Kidney epithelial cell (primary cell): ENCODE data around the gene PLA2G4A. TPM values are rescaled to one million over a fixed set of nuclear protein-coding genes. Genes with fewer than 3 reads are reported as not detected.

Experiments used
- DNase-seq: peaks from one replicate; pipeline ENCODE4 v3.0.0-alpha.2; 2010; ENCODE audit warnings: low read depth
- H3K27me3 ChIP-seq: 2 replicates; pipeline ENCODE4 v1.6.0; 2011; ENCODE audit warnings: low read length; ENCODE audit not compliant: control insufficient read depth, insufficient read depth
- H3K36me3 ChIP-seq: 2 replicates; pipeline ENCODE4 v1.5.1; 2011; ENCODE audit warnings: low read length; ENCODE audit not compliant: control insufficient read depth, insufficient read depth
- H3K4me3 ChIP-seq: 2 replicates; pipeline ENCODE4 v1.5.1; 2011; ENCODE audit warnings: low read depth, mild to moderate bottlenecking, control low read depth, low read length
- CTCF ChIP-seq: IDR thresholded peaks from 2 replicates; pipeline ENCODE4 v1.5.1; 2011; ENCODE audit warnings: mild to moderate bottlenecking, moderate library complexity, low read length, control low read depth, inconsistent platforms; ENCODE audit not compliant: insufficient read depth, poor library complexity, severe bottlenecking
- total RNA-seq: library from RNA; depleted of rRNA; stranded (reverse); fragments of >200 nt; gene quantifications from 2 replicates; pipeline ENCODE4 v1.2.3, GENCODE V29; 2015

Gene PLA2G4A
- total RNA-seq, 1 donor from 2014 or later: 0.71 TPM

GRCh38 chr1:186965847-186966246 is 137.1 kb downstream of the PLA2G4A start:
- DNase-seq: no peak
- Histone ChIP-seq H3K36me3 (no peaks in the 10 kb centered on the region), H3K27me3 (no peaks in the 10 kb centered on the region), H3K4me3 (no peak overlapping the region)
- TF ChIP-seq CTCF: no peak

GRCh38 chr1:186966456-186966855 is 137.7 kb downstream of the PLA2G4A start:
- DNase-seq: no peak
- Histone ChIP-seq H3K27me3 (no peaks in the 10 kb centered on the region), H3K4me3 (no peak overlapping the region), H3K36me3 (no peaks in the 10 kb centered on the region)
- TF ChIP-seq CTCF: no peak

- no peaks in the 10 kb centered on the region for H3K27me3 ChIP-seq
- H3K4me3 ChIP-seq: no peak overlapping the region
- TF ChIP-seq CTCF: no peak
- H3K36me3 ChIP-seq: no peaks in the 10 kb centered on the region
- peak; percentile 16 for DNase-seq
Observed at GRCh38 chr1:186967656-186968394, 139.1 kb downstream of the PLA2G4A start.

GRCh38 chr1:186974774-186975181 is 146.0 kb downstream of the PLA2G4A start:
- H3K4me3 ChIP-seq: no peak overlapping the region
- no peak for TF ChIP-seq CTCF
- peak; percentile 14 for DNase-seq

GRCh38 chr1:186975220-186975619 is 146.5 kb downstream of the PLA2G4A start:
- no peaks in the 10 kb centered on the region for H3K27me3 ChIP-seq
- no peaks in the 10 kb centered on the region for H3K36me3 ChIP-seq
- no peak overlapping the region for H3K4me3 ChIP-seq
- no peak for TF ChIP-seq CTCF
- no peak for DNase-seq

More at GRCh38 chr1:186974774-186975181, 146.0 kb downstream of the PLA2G4A start:
- no peaks in the 10 kb centered on the region for H3K36me3 ChIP-seq
- no peaks in the 10 kb centered on the region for H3K27me3 ChIP-seq

GRCh38 chr1:186976700-186977099 is 148.0 kb downstream of the PLA2G4A start:
- Histone ChIP-seq H3K4me3 (no peak overlapping the region), H3K27me3 (no peaks in the 10 kb centered on the region), H3K36me3 (no peaks in the 10 kb centered on the region)
- no peak for DNase-seq
- TF ChIP-seq CTCF: no peak
